ENCODE measurements around the gene DGCR2. TPM values are rescaled to one million over a fixed set of nuclear protein-coding genes. Genes with fewer than 3 reads are reported as not detected.

The DGCR2 gene
- total and polyA plus RNA-seq, 11 donors, result 26.0 to 53.3 (median 41.2) TPM

GRCh38 chr22:18994701-18995326, 127.4 kb downstream of the DGCR2 start:
- 42 to 50% (median 46%) methylated on average over 13 to 15 of the region's 15 CpGs for WGBS, 4 donors
- Histone ChIP-seq H3K36me3 (no peaks in the 10 kb centered on the region), H3K27ac (no peak overlapping the region), H3K4me1 (no peaks in the 10 kb centered on the region), H3K27me3 (peaks cover 0 to 58% (median 12%) of the 10 kb centered on the region in 9 donors), H3K9me3 (no peaks in the 10 kb centered on the region), H3K4me3 (no peak overlapping the region)
- TF ChIP-seq POLR2A (IDR thresholded peaks at IDR 0.05) (no peak), CTCF (IDR thresholded peaks at IDR 0.05) (no peak)
- ATAC-seq (no peak), DNase-seq (no peak)
- intact Hi-C loops (cut with DNase I), result loop anchor here in 1 of 10 donors (10.0 kb wide), 1 partner anchor 80 kb away; no protein-coding TSS in a partner anchor

GRCh38 chr22:18994056-18994455, 128.2 kb downstream of the DGCR2 start:
- DNase-seq, result no peak
- no peaks in the 10 kb centered on the region for H3K9me3 ChIP-seq
- no peak for ATAC-seq
- 84 to 91% (median 88%) methylated on average over 6 to 17 of the region's 17 CpGs for WGBS, 4 donors
- no peaks in the 10 kb centered on the region for H3K36me3 ChIP-seq
- intact Hi-C loops (cut with DNase I), result loop anchor here in 1 of 10 donors (10.0 kb wide), 1 partner anchor 81 kb away; no protein-coding TSS in a partner anchor
- H3K4me1 ChIP-seq, result no peaks in the 10 kb centered on the region
- H3K4me3 ChIP-seq, result no peak overlapping the region
- peaks cover 0 to 58% (median 12%) of the 10 kb centered on the region in 9 donors for H3K27me3 ChIP-seq
- H3K27ac ChIP-seq, result no peak overlapping the region
- TF ChIP-seq POLR2A (IDR thresholded peaks at IDR 0.05), result no peak
- no peak for TF ChIP-seq CTCF (IDR thresholded peaks at IDR 0.05)

DNA sequence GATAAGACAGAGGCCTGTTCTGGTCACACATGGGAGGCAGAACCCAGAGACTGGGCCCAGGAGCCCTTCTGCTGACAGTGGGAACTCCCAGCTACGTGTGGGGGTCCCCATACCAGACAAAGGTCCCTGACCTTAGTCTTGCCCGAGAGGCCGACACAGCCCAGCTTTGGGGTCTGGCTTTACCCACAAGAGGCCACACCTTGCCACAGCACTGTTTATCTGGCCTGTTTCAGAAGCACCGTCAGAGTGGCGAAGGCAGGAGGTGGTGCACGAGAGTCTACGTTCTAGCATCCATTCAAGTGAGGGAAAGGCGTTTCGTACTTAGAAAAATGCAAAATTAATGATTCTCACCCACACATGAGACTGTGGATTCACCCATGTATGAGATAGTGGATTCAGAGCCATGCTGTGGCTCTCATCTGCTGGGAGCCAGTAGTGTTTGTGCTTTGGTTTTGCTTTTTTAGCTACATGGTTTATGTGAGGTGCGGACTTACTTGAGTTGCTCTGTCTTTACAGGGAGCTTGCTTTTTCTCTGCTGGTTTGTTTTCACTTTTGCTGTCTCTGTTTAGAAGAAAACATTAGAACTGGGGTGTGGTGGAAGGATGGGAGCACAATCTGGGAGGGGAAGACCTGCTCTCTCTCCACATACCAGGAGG, 129.5 kb downstream of the DGCR2 start:
- Histone ChIP-seq H3K4me3 (no peak overlapping the region), H3K27ac (no peak overlapping the region), H3K4me1 (no peaks in the 10 kb centered on the region), H3K9me3 (no peaks in the 10 kb centered on the region), H3K27me3 (peaks cover 0 to 50% (median 12%) of the 10 kb centered on the region in 9 donors), H3K36me3 (no peaks in the 10 kb centered on the region)
- TF ChIP-seq POLR2A (IDR thresholded peaks at IDR 0.05) (no peak), CTCF (IDR thresholded peaks at IDR 0.05) (no peak)
- WGBS, 4 donors, result 82 to 86% (median 83%) methylated on average over 9 to 10 of the region's 10 CpGs
- no peak for ATAC-seq
- no peak for DNase-seq
- intact Hi-C loops (cut with DNase I), result loop anchor here in 1 of 10 donors (10.0 kb wide), 1 partner anchor 82 kb away; no protein-coding TSS in a partner anchor

GRCh38 chr22:18991821-18992442, 130.3 kb downstream of the DGCR2 start:
- intact Hi-C loops (cut with DNase I), result loop anchor here in 1 of 10 donors (10.0 kb wide), 1 partner anchor 83 kb away; no protein-coding TSS in a partner anchor
- H3K4me3 ChIP-seq, result no peak overlapping the region
- H3K27me3 ChIP-seq, result peaks cover 0 to 44% (median 12%) of the 10 kb centered on the region in 9 donors
- no peak for DNase-seq
- TF ChIP-seq CTCF (IDR thresholded peaks at IDR 0.05) (no peak), POLR2A (IDR thresholded peaks at IDR 0.05) (no peak)
- H3K4me1 ChIP-seq, result no peaks in the 10 kb centered on the region
- 92 to 95% (median 93%) methylated on average over 14 to 33 of the region's 33 CpGs for WGBS, 4 donors
- no peak for ATAC-seq
- no peaks in the 10 kb centered on the region for H3K9me3 ChIP-seq
- no peak overlapping the region for H3K27ac ChIP-seq
- H3K36me3 ChIP-seq, result no peaks in the 10 kb centered on the region

Measured in heart left ventricle (tissue), 16 donors.